IgD-negative memory B cell (primary cell): ENCODE results near the gene RAB34. TPM values are rescaled to one million over a fixed set of nuclear protein-coding genes. Genes with fewer than 3 reads are reported as not detected.

Source experiments
- H3K27ac Mint-ChIP-seq, 3 donors: one replicate each; pipeline ENCODE4 v1.8.0; 2020 to 2022; ENCODE audit warnings: mild to moderate bottlenecking in 3 of 3, mixed read lengths in 3 of 3, moderate library complexity in 1 of 3
- H3K27me3 Mint-ChIP-seq: one replicate; pipeline ENCODE4 v1.8.0; 2021; ENCODE audit warnings: mixed read lengths
- H3K36me3 Mint-ChIP-seq: one replicate; pipeline ENCODE4 v1.8.0; 2020; ENCODE audit warnings: mild to moderate bottlenecking, mixed read lengths
- H3K4me1 Mint-ChIP-seq, 3 donors: one replicate each; pipeline ENCODE4 v1.8.0; 2020 to 2022; ENCODE audit warnings: mixed read lengths in 3 of 3, mild to moderate bottlenecking in 1 of 3
- H3K4me3 Mint-ChIP-seq, 4 donors: one replicate each; pipeline ENCODE4 v1.8.0; 2020 to 2022; ENCODE audit warnings: mild to moderate bottlenecking in 4 of 4, mixed read lengths in 4 of 4, moderate library complexity in 3 of 4
- H3K9me3 Mint-ChIP-seq, 3 donors: one replicate each; pipeline ENCODE4 v1.8.0; 2020 to 2021; ENCODE audit warnings: mixed read lengths in 3 of 3, mild to moderate bottlenecking in 1 of 3
- polyA plus RNA-seq: library from polyadenylated mRNA; unstranded; fragments of 300-500 nt; fragmentation: Illumina TruSeq; gene quantifications from one replicate; pipeline ENCODE4 v1.2.3, GENCODE V29; 2021

Gene RAB34, protein sequence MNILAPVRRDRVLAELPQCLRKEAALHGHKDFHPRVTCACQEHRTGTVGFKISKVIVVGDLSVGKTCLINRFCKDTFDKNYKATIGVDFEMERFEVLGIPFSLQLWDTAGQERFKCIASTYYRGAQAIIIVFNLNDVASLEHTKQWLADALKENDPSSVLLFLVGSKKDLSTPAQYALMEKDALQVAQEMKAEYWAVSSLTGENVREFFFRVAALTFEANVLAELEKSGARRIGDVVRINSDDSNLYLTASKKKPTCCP
- polyA plus RNA-seq, result 6.7 TPM

DNA sequence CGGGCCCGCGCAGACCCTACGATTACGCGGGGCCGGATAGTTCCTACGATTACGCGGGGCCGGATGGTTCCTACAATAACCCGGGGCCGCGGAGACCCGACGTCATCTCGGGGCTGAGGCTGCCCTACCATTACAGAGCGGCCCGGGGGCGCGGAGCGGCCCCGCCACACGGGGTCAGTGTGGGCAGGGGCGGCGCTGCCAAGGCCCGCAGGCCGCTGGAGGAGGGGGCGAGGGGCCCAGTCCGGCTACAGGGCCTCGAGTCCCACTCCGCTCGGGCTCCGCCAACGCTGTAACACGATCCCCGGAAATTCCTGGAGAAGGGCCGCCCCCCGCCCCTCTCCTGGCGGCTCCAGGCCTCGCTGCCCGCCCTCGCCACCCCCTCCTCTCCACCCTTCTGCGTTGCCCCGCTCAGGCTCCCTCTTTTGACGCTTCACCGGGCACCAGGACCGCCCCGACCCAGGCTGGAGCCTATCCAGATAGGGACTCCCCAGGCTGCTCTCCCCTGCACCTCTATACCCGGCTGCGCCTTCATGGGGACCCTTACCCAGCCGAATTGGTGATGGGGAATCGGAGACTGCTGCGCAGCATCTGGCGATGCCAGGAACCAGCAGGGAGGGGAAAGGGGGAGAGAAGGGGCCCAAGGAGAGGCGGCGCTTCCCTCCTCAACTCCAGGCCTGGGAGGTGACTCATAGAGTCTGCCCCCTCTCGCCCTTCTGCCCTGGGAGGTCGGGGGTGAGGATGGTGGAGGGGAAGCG, at the start of gene RAB34:
Gene RAB34, minus strand, starts transcription at position 291 of the 755 bp plus-strand sequence. CDS start 602 bp downstream, outside the sequence.
- H3K27ac Mint-ChIP-seq, result peak within 1 kb of the TSS; percentile 26 to 98 (median 52)
- H3K36me3 Mint-ChIP-seq, result peaks cover 3% of the 10 kb centered on the region
- H3K4me1 Mint-ChIP-seq, result peaks cover 21 to 29% (median 26%) of the 10 kb centered on the region in 3 donors
- H3K9me3 Mint-ChIP-seq, result no peaks in the 10 kb centered on the region
- H3K4me3 Mint-ChIP-seq, result peak within 1 kb of the TSS; percentile 67 to 94 (median 83)
- H3K27me3 Mint-ChIP-seq, result peaks cover 3% of the 10 kb centered on the region

DNA sequence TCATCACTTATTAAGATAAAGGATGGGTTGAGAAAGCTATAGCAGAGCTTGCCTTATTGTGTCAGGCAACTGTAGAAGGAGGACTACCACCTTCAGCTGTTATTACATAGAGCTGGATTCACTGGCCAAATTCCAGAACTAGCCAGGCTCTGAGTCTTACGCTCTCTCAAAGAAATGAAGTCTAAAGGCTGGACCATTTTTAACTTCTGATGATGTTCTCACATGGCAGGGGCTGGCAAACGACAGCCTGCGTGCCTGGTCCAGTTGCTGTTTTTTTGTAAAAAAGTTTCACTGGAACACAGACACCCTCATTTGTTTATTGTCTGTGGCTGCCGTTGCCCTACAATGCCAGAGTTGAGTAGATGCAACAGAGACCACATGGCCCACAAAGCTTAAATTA, 47.4 kb upstream of the RAB34 start:
- Mint-ChIP-seq H3K36me3 (peaks cover 2% of the 10 kb centered on the region), H3K4me3 (no peak overlapping the region), H3K4me1 (peaks cover 10 to 16% (median 11%) of the 10 kb centered on the region in 3 donors), H3K27me3 (no peaks in the 10 kb centered on the region), H3K9me3 (no peaks in the 10 kb centered on the region), H3K27ac (peak overlapping the region in 1 of 3 donors; percentile 88)

DNA sequence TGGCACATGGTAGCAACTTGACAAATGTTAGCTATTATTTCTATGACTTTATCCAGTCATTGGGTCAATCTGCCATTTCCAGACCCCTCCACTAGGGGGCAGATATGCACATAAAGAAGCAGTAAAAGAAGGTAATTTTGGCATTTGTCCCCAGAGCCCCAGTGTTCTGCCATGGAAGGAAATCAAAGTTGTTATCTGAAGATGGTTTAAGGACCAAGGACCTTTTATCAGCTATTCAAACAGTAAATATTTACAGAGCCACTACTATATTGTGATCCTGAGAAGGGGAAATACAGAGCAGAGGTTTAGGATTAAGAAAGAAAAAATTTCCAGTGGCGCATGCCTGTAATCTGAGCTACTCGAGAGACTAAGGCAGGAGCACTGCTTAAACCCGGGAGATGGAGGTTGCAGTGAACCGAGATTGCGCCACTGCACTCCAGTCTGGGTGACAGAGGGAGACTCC, 46.2 kb upstream of the RAB34 start:
- Mint-ChIP-seq H3K27ac (peak overlapping the region in 1 of 3 donors; percentile 4), H3K4me3 (no peak overlapping the region), H3K9me3 (no peaks in the 10 kb centered on the region), H3K27me3 (no peaks in the 10 kb centered on the region), H3K4me1 (peaks cover 4 to 14% (median 7%) of the 10 kb centered on the region in 3 donors), H3K36me3 (peaks cover 2% of the 10 kb centered on the region)

DNA sequence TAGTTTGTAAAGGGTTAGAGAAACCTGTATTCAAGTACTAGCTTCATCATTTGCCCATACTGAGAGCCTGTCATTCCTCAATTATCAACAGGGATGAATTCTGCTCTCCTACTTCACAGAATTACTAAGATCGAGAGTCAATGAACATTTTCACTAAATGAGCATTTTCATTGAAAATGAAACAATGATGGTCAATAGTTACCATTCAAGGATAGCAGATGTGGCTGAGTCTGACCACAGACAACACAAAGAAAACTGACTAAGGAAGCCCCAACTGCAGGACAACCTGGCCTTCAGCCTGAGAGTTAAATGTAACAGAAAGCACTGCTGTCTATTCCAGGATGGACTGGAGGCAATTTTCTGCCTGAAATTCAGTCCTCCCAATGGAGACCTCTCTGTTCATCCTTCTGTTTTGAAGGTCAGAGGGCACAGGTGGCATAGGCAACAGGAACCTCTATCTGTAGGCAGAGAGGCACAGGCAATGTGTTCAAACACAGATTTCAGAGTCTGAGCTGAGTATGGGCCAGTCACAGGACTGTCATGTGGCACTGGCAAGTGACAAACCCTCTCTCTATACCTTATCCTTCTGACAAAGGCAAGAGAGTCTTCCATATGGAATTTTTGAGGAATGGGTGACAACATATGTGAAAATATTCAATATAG, 45.6 kb upstream of the RAB34 start:
- H3K27me3 Mint-ChIP-seq, result no peaks in the 10 kb centered on the region
- H3K36me3 Mint-ChIP-seq, result peaks cover 2% of the 10 kb centered on the region
- peaks cover 4 to 14% (median 7%) of the 10 kb centered on the region in 3 donors for H3K4me1 Mint-ChIP-seq
- no peaks in the 10 kb centered on the region for H3K9me3 Mint-ChIP-seq
- H3K27ac Mint-ChIP-seq, result peak overlapping the region in 1 of 3 donors; percentile 4
- H3K4me3 Mint-ChIP-seq, result no peak overlapping the region

DNA sequence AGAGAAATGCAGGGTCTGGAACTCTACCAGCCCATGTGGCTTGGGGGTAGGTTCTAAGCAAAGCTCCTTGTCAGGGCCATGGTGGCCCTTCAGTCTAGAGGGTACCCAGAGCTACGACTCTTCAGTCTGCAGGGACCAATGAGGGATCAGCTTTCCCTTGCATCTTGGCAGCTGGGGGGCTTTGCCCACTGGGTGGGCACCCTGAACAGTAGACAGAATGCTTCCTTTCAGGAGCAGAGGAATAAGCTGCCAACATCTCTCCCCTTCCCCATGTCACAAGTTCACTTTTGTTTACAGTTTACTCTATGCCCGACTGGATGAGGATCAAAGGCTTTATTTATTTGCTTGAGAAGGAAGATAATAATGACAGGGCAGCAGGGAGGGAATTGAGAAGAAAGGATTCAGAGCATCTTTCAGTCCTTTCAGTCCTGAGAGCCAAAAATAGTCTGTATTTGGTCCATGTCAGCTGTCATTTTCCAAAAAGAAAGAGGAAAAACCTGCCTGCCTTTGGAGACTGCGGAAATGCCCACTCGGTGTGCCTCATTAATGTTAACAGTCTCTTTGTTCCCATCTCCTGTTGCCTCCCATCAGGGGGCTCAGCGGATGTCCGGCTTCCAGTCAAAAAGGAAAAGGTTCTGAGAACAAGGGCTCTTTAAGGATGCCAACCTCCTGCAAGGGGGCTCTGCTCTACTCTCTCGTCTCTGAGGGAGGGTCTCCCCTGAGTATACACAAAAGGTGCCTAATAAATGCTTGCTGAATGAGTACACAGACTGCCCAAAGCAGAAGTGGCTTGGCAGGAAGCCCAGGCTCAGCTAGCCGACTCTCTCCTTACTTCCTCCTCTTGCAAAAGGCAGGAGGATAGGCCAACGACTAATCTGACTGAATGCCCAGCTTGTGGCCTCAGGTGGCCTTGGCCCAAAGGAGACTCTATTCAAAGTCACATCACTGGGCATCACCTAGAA, 43.2 kb upstream of the RAB34 start:
- Mint-ChIP-seq H3K4me1 (peaks cover 4 to 16% (median 7%) of the 10 kb centered on the region in 3 donors), H3K4me3 (peak overlapping the region in 1 of 4 donors; percentile 17), H3K27ac (peak overlapping the region in 2 of 3 donors; percentile 35 to 77), H3K36me3 (no peaks in the 10 kb centered on the region), H3K27me3 (no peaks in the 10 kb centered on the region), H3K9me3 (no peaks in the 10 kb centered on the region)

DNA sequence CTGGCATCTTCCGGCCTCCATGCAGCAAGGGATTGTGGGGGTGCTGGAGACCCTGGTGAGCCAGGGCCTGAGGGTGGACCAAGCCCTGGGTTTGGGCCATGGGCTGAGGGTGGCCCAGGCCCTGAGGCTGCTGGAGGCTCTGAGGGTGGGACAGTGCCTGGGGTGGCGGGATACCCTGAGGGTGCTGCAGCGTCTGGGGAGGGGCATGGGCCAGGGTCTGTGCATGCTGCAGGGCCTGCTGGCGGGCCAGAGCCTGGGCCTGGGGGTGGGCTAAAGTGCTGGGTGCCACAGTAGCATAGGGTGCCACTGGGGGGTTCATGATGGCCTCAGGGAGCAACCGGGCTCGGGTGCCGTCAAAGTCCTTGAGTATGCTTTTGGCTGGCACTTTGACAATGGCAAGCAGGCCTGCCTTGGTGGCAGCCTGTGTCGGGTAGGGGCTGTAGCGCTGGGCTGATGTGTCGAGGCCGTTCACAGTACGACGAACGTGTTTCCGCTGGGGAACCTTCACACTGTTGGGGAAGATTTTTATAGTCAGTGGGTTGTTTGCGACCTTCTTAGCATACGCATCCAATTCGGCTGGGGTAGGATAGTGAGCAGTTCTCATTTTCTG, 41.7 kb upstream of the RAB34 start:
- H3K36me3 Mint-ChIP-seq, result no peaks in the 10 kb centered on the region
- no peak overlapping the region for H3K27ac Mint-ChIP-seq
- H3K4me3 Mint-ChIP-seq, result no peak overlapping the region

DNA sequence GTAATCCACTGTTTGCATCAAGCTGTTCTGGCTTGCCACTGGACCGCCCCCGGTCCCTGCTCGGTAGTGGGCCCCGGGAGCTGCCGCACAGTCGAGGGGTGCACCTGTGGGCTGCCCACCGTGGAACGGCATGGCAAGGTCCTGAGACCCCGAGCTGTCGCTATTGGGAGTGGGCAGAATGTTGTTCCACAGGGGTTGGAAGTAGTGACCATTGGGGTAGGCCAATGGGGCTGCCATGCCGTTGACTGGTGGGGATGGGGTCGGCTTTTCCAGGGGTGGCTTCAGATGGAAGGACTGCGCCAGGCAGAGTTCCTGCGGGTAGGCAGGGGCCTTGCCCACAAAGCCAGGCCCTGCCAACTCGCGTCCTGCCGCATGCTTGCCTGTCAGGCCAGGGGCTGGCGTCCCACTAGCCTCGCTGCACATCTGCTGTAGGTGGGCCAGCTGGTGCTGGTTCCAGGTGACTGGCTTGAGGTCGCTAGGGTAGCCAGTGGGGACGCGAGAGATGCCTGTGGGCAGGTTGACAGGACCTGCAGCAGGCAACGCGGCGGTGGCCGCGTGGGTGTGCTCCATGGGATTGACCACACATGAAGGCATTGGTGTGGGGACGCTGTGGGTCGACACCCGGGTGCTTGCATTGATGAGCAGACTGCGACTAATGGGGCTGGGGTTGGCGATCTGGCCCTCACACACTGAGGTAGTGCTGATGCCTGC, 40.9 kb upstream of the RAB34 start:
- Mint-ChIP-seq H3K4me3 (no peak overlapping the region), H3K36me3 (no peaks in the 10 kb centered on the region), H3K4me1 (peaks cover 0 to 13% (median 3%) of the 10 kb centered on the region in 3 donors), H3K9me3 (no peaks in the 10 kb centered on the region), H3K27me3 (no peaks in the 10 kb centered on the region), H3K27ac (peak overlapping the region in 1 of 3 donors; percentile 63)

More for the DNA sequence above, 41.7 kb upstream of the RAB34 start:
- H3K4me1 Mint-ChIP-seq, result peaks cover 4 to 16% (median 7%) of the 10 kb centered on the region in 3 donors
- H3K9me3 Mint-ChIP-seq, result no peaks in the 10 kb centered on the region
- no peaks in the 10 kb centered on the region for H3K27me3 Mint-ChIP-seq

DNA sequence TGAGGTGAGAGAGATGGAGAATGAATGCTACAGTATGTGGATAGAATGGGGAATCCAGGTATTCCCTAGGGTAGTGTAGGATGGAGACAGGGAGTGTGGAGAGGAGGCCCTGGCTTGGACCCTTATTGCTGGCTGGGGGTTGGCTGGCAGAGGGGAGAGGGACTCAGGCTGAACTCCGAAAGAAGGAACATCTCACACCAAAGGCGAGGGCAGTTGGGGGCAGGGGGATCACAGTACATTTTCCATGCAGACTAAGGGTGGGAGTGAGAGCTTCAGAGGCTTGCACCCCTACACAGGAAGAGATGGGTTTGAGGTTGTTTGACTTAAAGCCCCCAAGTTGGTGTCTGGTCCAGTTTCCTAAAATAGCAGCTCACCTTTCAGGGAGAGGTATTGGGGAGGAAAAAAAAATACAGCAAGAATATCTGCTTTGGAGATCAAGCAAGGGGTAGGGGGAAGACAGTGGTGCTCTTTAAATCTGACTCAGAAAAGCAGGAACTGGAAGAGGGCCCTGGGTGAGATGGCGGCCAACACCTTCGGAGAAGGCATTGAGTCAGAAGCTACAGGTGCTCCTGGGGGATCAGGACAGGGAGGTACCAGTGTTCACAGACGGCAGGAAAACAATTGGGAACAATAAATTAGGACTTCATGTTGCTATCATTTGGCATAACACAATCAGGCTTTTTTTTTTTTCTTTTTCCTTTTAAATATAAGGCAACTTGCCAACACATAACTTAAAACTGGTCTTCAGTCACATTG, 38.6 kb upstream of the RAB34 start:
- no peaks in the 10 kb centered on the region for H3K9me3 Mint-ChIP-seq
- H3K27me3 Mint-ChIP-seq, result no peaks in the 10 kb centered on the region
- peaks cover 0 to 5% (median under 1%) of the 10 kb centered on the region in 3 donors for H3K4me1 Mint-ChIP-seq
- H3K36me3 Mint-ChIP-seq, result no peaks in the 10 kb centered on the region
- no peak overlapping the region for H3K4me3 Mint-ChIP-seq
- H3K27ac Mint-ChIP-seq, result peak overlapping the region in 1 of 3 donors; percentile 50

DNA sequence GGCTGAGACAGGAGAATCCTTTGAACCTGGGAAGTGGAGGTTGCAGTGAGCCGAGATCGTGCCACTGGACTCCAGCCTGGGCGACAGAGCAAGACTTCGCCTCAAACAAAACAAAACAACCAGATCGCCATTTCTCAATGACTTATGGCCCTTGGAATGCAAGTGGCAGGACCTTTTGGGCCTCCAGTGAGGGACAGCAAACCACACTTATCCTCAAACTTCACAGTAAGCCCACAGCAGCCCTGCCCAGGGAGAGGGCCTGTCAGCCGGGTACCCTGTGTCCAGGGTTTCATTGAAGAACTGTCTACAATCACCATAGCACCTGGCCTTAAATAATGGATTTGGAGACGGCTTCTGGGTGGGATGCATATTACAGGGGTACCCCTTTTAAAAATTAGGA, 37.8 kb upstream of the RAB34 start:
- Mint-ChIP-seq H3K36me3 (no peaks in the 10 kb centered on the region), H3K4me3 (no peak overlapping the region), H3K9me3 (no peaks in the 10 kb centered on the region), H3K4me1 (peaks cover 2% of the 10 kb centered on the region in 3 donors), H3K27me3 (no peaks in the 10 kb centered on the region), H3K27ac (no peak overlapping the region)

DNA sequence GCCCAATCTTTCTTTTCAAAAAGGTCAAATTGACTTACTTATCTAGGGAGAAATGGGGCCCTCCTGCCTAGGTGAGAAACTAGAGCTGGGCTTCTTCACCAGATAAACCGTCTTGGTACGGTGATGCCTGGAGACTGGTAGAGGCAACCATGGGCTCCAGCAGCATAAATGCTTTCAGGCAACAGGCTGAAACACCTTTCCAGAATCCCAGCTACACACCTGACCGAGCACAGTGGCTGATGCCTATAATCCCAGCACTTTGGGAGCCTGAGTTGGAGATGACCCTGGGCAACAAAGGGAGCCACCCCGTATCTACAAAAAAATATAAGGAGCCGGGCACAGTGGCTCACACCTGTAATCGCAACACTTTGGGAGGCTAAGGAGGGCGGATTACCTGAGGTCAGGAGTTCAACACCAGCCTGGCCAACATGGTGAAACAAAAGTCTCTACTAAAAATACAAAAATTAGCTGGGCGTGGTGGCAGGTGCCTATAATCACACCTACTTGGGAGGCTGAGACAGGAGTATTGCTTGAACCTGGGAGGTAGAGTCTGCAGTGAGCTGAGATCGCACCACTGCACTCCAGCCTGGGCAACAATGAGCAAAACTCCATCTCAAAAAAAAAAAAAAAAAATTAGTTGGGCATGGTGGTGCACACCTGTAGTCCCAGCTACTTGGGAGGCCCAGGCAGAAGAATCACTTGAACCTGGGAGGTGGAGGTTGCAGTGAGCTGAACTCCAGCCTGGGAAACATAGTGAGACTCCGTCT, 34.1 kb upstream of the RAB34 start:
- Mint-ChIP-seq H3K4me1 (peaks cover 4 to 10% (median 9%) of the 10 kb centered on the region in 3 donors), H3K4me3 (peak overlapping the region in 1 of 4 donors; percentile 25), H3K27me3 (no peaks in the 10 kb centered on the region), H3K9me3 (no peaks in the 10 kb centered on the region), H3K36me3 (no peaks in the 10 kb centered on the region), H3K27ac (peak overlapping the region in 2 of 3 donors; percentile 56 to 71)

DNA sequence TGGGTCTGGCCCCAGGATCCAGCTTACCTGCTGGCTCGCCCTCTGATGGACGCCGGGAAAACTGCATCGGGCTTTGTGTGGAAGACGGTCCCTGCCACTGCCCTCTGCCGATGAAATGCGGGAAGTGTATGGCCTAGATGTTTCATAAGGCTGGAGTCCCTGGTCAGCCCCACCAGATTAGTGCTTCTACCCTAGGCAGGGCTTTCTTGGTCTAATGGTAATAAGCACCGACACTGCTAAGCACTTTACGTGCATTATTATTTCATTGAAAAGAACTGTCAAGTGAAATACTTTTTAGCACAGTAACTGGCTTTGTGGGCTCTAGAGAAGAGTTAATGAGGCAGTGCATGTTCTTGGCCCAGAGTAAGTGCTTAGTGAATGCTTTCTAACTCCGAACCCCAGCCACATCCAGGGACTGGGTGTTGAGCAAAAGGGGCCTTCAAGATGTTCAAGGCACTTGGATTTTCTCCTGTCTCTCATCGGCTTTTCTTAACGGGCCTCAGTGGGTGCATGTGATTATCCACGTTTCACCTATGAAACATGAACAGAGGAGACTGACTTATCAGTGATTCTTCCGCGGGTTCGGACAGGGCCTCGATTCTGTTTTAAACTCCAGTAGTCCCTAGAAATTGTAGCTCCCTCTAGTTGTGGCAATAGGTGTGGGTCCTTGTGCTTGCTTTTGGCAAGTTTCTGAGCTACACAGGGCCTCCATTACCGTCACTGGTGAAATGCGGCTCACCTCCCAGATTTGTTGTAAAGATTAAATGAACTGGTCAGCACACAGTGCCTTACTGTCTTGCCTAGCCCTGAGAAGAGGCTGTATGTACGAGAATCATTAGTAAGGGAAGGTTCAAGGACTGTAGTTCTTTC, 32.7 kb upstream of the RAB34 start:
- Mint-ChIP-seq H3K4me1 (peaks cover 6 to 14% (median 8%) of the 10 kb centered on the region in 3 donors), H3K4me3 (peak overlapping the region in 1 of 4 donors; percentile 86)

More for the DNA sequence above, 32.7 kb upstream of the RAB34 start:
- no peaks in the 10 kb centered on the region for H3K36me3 Mint-ChIP-seq
- no peaks in the 10 kb centered on the region for H3K9me3 Mint-ChIP-seq
- no peaks in the 10 kb centered on the region for H3K27me3 Mint-ChIP-seq
- H3K27ac Mint-ChIP-seq, result peak overlapping the region; percentile 73 to 96 (median 91)
